Keratinocyte (primary cell): ENCODE data around the gene TULP1. TPM values are rescaled to one million over a fixed set of nuclear protein-coding genes. Genes with fewer than 3 reads are reported as not detected.

Experiments used
- DNase-seq: peaks from one replicate; pipeline ENCODE4 v3.0.0-alpha.2; 2011; ENCODE audit warnings: low read depth, missing footprints, low spot score
- FAIRE-seq: peaks from 2 replicates; lab custom pipeline; 2011; peaks lifted over from hg19 to GRCh38; lab: Jason Lieb, UNC
- H2AFZ ChIP-seq: 2 replicates; pipeline ENCODE4 v1.6.0; 2012; ENCODE audit warnings: low read length, control low read depth, inconsistent platforms; ENCODE audit not compliant: control insufficient read depth
- H3K27ac ChIP-seq: 2 replicates; pipeline ENCODE4 v1.5.1; 2011; ENCODE audit warnings: low read length; ENCODE audit not compliant: control insufficient read depth, insufficient read depth
- H3K27me3 ChIP-seq: 3 replicates; pipeline ENCODE4 v1.6.0; 2011; ENCODE audit warnings: low read length; ENCODE audit not compliant: control insufficient read depth, insufficient read depth; ENCODE audit errors: extremely low read depth
- H3K36me3 ChIP-seq, 2 experiments: 2 replicates in 1 of 2; 3 replicates in 1 of 2; pipeline ENCODE4 v1.5.1; 2011; ENCODE audit warnings: low read length in 2 of 2, mild to moderate bottlenecking in 1 of 2; ENCODE audit not compliant: control insufficient read depth in 2 of 2, insufficient read depth in 2 of 2; ENCODE audit errors: extremely low read depth in 1 of 2
- H3K4me1 ChIP-seq: 3 replicates; pipeline ENCODE4 v1.5.1; 2011; ENCODE audit warnings: low read length; ENCODE audit not compliant: control insufficient read depth, insufficient read depth; ENCODE audit errors: extremely low read depth
- H3K4me2 ChIP-seq: 3 replicates; pipeline ENCODE4 v1.6.0; 2011; ENCODE audit warnings: low read depth, low read length; ENCODE audit not compliant: control insufficient read depth, insufficient read depth; ENCODE audit errors: extremely low read depth
- H3K4me3 ChIP-seq, 3 experiments: fragments of 200-600 bp in 1 of 3; sonication (generic) in 1 of 3; 2 replicates in 2 of 3; 3 replicates in 1 of 3; pipeline ENCODE4 v1.5.1; 2011 to 2016; ENCODE audit warnings: low read length in 3 of 3, mild to moderate bottlenecking in 3 of 3, control low read depth in 2 of 3, inconsistent platforms in 1 of 3, low read depth in 1 of 3, mixed read lengths in 1 of 3, mixed run types in 1 of 3, moderate library complexity in 1 of 3; ENCODE audit not compliant: control insufficient read depth in 2 of 3, insufficient read depth in 2 of 3; ENCODE audit errors: extremely low read depth in 1 of 3
- H3K79me2 ChIP-seq: 2 replicates; pipeline ENCODE4 v1.6.0; 2012; ENCODE audit warnings: low read length; ENCODE audit not compliant: control insufficient read depth, insufficient read depth
- H3K9ac ChIP-seq: 3 replicates; pipeline ENCODE4 v1.6.0; 2011; ENCODE audit warnings: low read length; ENCODE audit not compliant: control insufficient read depth, insufficient read depth; ENCODE audit errors: extremely low read depth
- H3K9me1 ChIP-seq: 3 replicates; pipeline ENCODE4 v1.6.0; 2011; ENCODE audit warnings: low read length; ENCODE audit not compliant: control insufficient read depth, insufficient read depth; ENCODE audit errors: extremely low read depth
- H3K9me3 ChIP-seq: 2 replicates; pipeline ENCODE4 v1.5.1; 2012; ENCODE audit warnings: low read depth, low read length; ENCODE audit not compliant: control insufficient read depth
- H4K20me1 ChIP-seq: 3 replicates; pipeline ENCODE4 v1.6.0; 2011; ENCODE audit warnings: low read length; ENCODE audit not compliant: control insufficient read depth, insufficient read depth; ENCODE audit errors: extremely low read depth
- CTCF ChIP-seq, 3 experiments: IDR thresholded peaks in 1 of 3; conservative IDR thresholded peaks in 1 of 3; optimal IDR thresholded peaks in 1 of 3; 2 replicates in 2 of 3; 3 replicates in 1 of 3; pipeline versions ENCODE3 to v1.5.1; 2011; ENCODE audit warnings: low read length in 3 of 3, mild to moderate bottlenecking in 3 of 3, moderate library complexity in 2 of 3, control low read depth in 1 of 3, inconsistent platforms in 1 of 3; ENCODE audit not compliant: insufficient read depth in 2 of 3; ENCODE audit errors: extremely low read depth in 1 of 3
- EZH2 ChIP-seq: IDR thresholded peaks from one replicate; pipeline ENCODE4 v1.6.1; 2012; ENCODE audit warnings: inconsistent platforms, mild to moderate bottlenecking, low read length, moderate library complexity
- dilution Hi-C: fragments of 300-500 bp; cut with MboI; formaldehyde crosslinking; loops from one replicate; pipeline ENCODE4 v1.7.0; 2020; ENCODE audit warnings: low sequenced_read_pairs; ENCODE audit not compliant: extremely low pct_ligation_motif_present
- polyA plus RNA-seq, 5 experiments: library from polyadenylated mRNA; depleted of rRNA in 3 of 5; stranded (reverse) in 3 of 5; stranded (forward) in 1 of 5; unstranded in 1 of 5; fragments of >200 nt; gene quantifications; 1 replicate in 1 of 5; 2 replicates in 3 of 5; 3 replicates in 1 of 5; pipeline versions ENCODE4 v1.2.1 to v1.2.3, GENCODE V29; 2011 to 2012; ENCODE audit warnings: missing spikeins in 2 of 5, low read depth in 1 of 5, low replicate concordance in 1 of 5

Gene TULP1
- polyA plus RNA-seq, 1 donor (not counting 4 experiments of a cell fraction or from before 2014, with no cell fraction given): not detected

- DNase-seq: no peak
- dilution Hi-C loops: no loop called here
- Histone ChIP-seq H3K4me3 (no peak overlapping the region), H3K79me2 (peaks cover 50% of the 10 kb centered on the region), H3K36me3 (peaks cover 2 to 7% of the 10 kb centered on the region in 2 experiments), H2AFZ (no peak overlapping the region), H3K9ac (no peak overlapping the region), H3K27me3 (no peaks in the 10 kb centered on the region), H4K20me1 (no peaks in the 10 kb centered on the region), H3K9me1 (no peaks in the 10 kb centered on the region), H3K4me2 (no peak overlapping the region), H3K4me1 (peaks cover 78% of the 10 kb centered on the region), H3K27ac (no peak overlapping the region), H3K9me3 (no peaks in the 10 kb centered on the region)
- no peak for FAIRE-seq
- TF ChIP-seq EZH2 (no peak), CTCF (optimal IDR thresholded peaks at IDR 0.05 in 1 of 3, IDR thresholded peaks at IDR 0.05 in 1 of 3, conservative IDR thresholded peaks at IDR 0.05 in 1 of 3; ENCODE audit: extremely low read depth in 1 of 3, insufficient read depth in 2 of 3, low read length in 3 of 3) (no peak)
These were observed 21.7 kb downstream of the TULP1 start for GRCh38 chr6:35490821-35491557.

- H2AFZ ChIP-seq: no peak overlapping the region
- FAIRE-seq: no peak
- H3K79me2 ChIP-seq: peaks cover 42% of the 10 kb centered on the region
- peaks cover 2 to 7% of the 10 kb centered on the region in 2 experiments for H3K36me3 ChIP-seq
- H3K27ac ChIP-seq: no peak overlapping the region
- no peak for DNase-seq
- dilution Hi-C loops: no loop called here
- no peaks in the 10 kb centered on the region for H3K27me3 ChIP-seq
- no peak for TF ChIP-seq CTCF (optimal IDR thresholded peaks at IDR 0.05 in 1 of 3, IDR thresholded peaks at IDR 0.05 in 1 of 3, conservative IDR thresholded peaks at IDR 0.05 in 1 of 3; ENCODE audit: extremely low read depth in 1 of 3, insufficient read depth in 2 of 3, low read length in 3 of 3)
- no peak for TF ChIP-seq EZH2
- no peaks in the 10 kb centered on the region for H4K20me1 ChIP-seq
- no peak overlapping the region for H3K4me3 ChIP-seq
- H3K9me3 ChIP-seq: no peaks in the 10 kb centered on the region
- H3K9me1 ChIP-seq: no peaks in the 10 kb centered on the region
- peaks cover 78% of the 10 kb centered on the region for H3K4me1 ChIP-seq
- H3K9ac ChIP-seq: no peak overlapping the region
- peak overlapping the region; percentile 20 for H3K4me2 ChIP-seq
These were observed 22.5 kb downstream of the TULP1 start for GRCh38 chr6:35489995-35490791.
